GM23338 (cell line): ENCODE measurements around the gene GABPB1. TPM values are rescaled to one million over a fixed set of nuclear protein-coding genes. Genes with fewer than 3 reads are reported as not detected.

ENCODE experiments used
- ATAC-seq: fragments of 200-7000 bp; cut with Tn5 transposase; 3 replicates; pipeline ENCODE4 v1.9.1; 2020
- DNase-seq: peaks from one replicate; pipeline ENCODE4 v3.0.0-alpha.2; 2015; ENCODE audit warnings: low spot score
- H2AFZ ChIP-seq: fragments of 200-600 bp; sonication (generic); 2 replicates; pipeline ENCODE4 v1.8.0; 2016; ENCODE audit warnings: antibody characterized with exemption, mild to moderate bottlenecking, moderate library complexity
- H3F3A ChIP-seq: fragments of 200-600 bp; sonication (generic); replicated peaks from 2 replicates; pipeline ENCODE4 v1.8.0; 2017; ENCODE audit warnings: antibody characterized with exemption, mixed run types, low read depth
- H3K27ac ChIP-seq: fragments of 200-600 bp; sonication (generic); 2 replicates; pipeline ENCODE4 v1.6.1; 2016; ENCODE audit warnings: low read depth
- H3K27me3 ChIP-seq: fragments of 200-600 bp; sonication (generic); 2 replicates; pipeline ENCODE4 v1.8.0; 2016; ENCODE audit warnings: mild to moderate bottlenecking, mixed run types, moderate library complexity; ENCODE audit not compliant: insufficient read depth
- H3K36me3 ChIP-seq: fragments of 200-600 bp; sonication (generic); 2 replicates; pipeline ENCODE4 v1.8.0; 2016; ENCODE audit warnings: mild to moderate bottlenecking; ENCODE audit not compliant: insufficient read depth
- H3K4me1 ChIP-seq: fragments of 200-600 bp; sonication (generic); 2 replicates; pipeline ENCODE4 v1.8.0; 2016; ENCODE audit warnings: mild to moderate bottlenecking, moderate library complexity; ENCODE audit not compliant: insufficient read depth
- H3K4me2 ChIP-seq: fragments of 200-600 bp; sonication (generic); 2 replicates; pipeline ENCODE4 v1.7.1; 2017; ENCODE audit warnings: mixed run types
- H3K4me3 ChIP-seq: fragments of 200-600 bp; sonication (generic); 2 replicates; pipeline ENCODE4 v1.6.1; 2016; ENCODE audit warnings: mixed run types
- H3K79me2 ChIP-seq: fragments of 200-600 bp; sonication (generic); replicated peaks from 2 replicates; pipeline ENCODE4 v1.8.0; 2017; ENCODE audit warnings: mild to moderate bottlenecking; ENCODE audit not compliant: insufficient read depth
- H3K9me2 ChIP-seq: fragments of 200-600 bp; sonication (generic); 2 replicates; pipeline ENCODE4 v1.8.0; 2017; ENCODE audit not compliant: insufficient read depth
- H4K20me1 ChIP-seq: fragments of 200-600 bp; sonication (generic); replicated peaks from 2 replicates; pipeline ENCODE4 v1.8.0; 2017; ENCODE audit warnings: mild to moderate bottlenecking; ENCODE audit not compliant: insufficient read depth
- H3K27ac Mint-ChIP-seq: 2 replicates; pipeline ENCODE4 v1.8.0; 2020; ENCODE audit warnings: inconsistent platforms, mild to moderate bottlenecking, moderate library complexity, mixed read lengths
- H3K27me3 Mint-ChIP-seq: 3 replicates; pipeline ENCODE4 v1.8.0; 2022; ENCODE audit warnings: low read depth, mild to moderate bottlenecking, moderate library complexity, mixed read lengths, inconsistent platforms; ENCODE audit not compliant: insufficient read depth, poor library complexity
- H3K36me3 Mint-ChIP-seq: 3 replicates; pipeline ENCODE4 v1.8.0; 2021; ENCODE audit warnings: low read depth, mild to moderate bottlenecking, inconsistent platforms, moderate library complexity, mixed read lengths
- H3K4me1 Mint-ChIP-seq: 3 replicates; pipeline ENCODE4 v1.8.0; 2020; ENCODE audit warnings: mild to moderate bottlenecking, inconsistent platforms, mixed read lengths
- H3K4me3 Mint-ChIP-seq: 3 replicates; pipeline ENCODE4 v1.8.0; 2021; ENCODE audit warnings: moderate library complexity, mild to moderate bottlenecking, inconsistent platforms, mixed read lengths
- H3K9me3 Mint-ChIP-seq: 3 replicates; pipeline ENCODE4 v1.8.0; 2020; ENCODE audit warnings: moderate library complexity, mild to moderate bottlenecking, inconsistent platforms, mixed read lengths
- EZH2 ChIP-seq: fragments of 200-600 bp; sonication (generic); IDR thresholded peaks from one replicate; pipeline ENCODE4 v1.8.0; 2017; ENCODE audit warnings: antibody characterized with exemption, mild to moderate bottlenecking, low read depth; ENCODE audit not compliant: unreplicated experiment
- EZH2phosphoT487 ChIP-seq: fragments of 200-600 bp; sonication (generic); IDR thresholded peaks from one replicate; pipeline ENCODE4 v1.8.1; 2018; ENCODE audit warnings: antibody characterized with exemption; ENCODE audit not compliant: unreplicated experiment
- JUNB ChIP-seq: IDR thresholded peaks from one replicate; pipeline ENCODE4 v1.6.1; 2016; ENCODE audit warnings: antibody characterized with exemption; ENCODE audit not compliant: unreplicated experiment
- NANOG ChIP-seq: IDR thresholded peaks from 2 replicates; pipeline ENCODE4 v1.6.1; 2016; ENCODE audit warnings: antibody characterized with exemption, borderline replicate concordance
- POLR2AphosphoS5 ChIP-seq: IDR thresholded peaks from 2 replicates; pipeline ENCODE4 v1.6.1; 2016; ENCODE audit warnings: antibody characterized with exemption, low read depth
- STAT1 ChIP-seq: IDR thresholded peaks from one replicate; pipeline ENCODE4 v1.6.1; 2016; ENCODE audit warnings: antibody characterized with exemption; ENCODE audit not compliant: unreplicated experiment
- ZNF331 ChIP-seq: fragments of 250-450 bp; sonication (Bioruptor Pico); IDR thresholded peaks from 2 replicates; pipeline ENCODE4 v1.5.0; 2020; ENCODE audit warnings: low read depth, mild to moderate bottlenecking, moderate library complexity
- polyA plus RNA-seq: library from polyadenylated mRNA; unstranded; fragments of >200 nt; fragmentation: Nextera tagmentation; extraction: Ambion mirVana; gene quantifications from 2 replicates; pipeline ENCODE4 v1.2.1, GENCODE V29; 2016
- total RNA-seq: library from RNA; depleted of rRNA; stranded (reverse); fragments of >200 nt; shearing (Covaris generic); gene quantifications from 2 replicates; pipeline ENCODE4 v1.2.3, GENCODE V29; 2014
- TF ChIP-seq, protein P1 (sequence below): IDR thresholded peaks from one replicate; pipeline ENCODE4 v1.6.1; 2018; ENCODE audit warnings: antibody characterized with exemption; ENCODE audit not compliant: unreplicated experiment
- TF ChIP-seq, protein P2 (sequence below), 2 experiments: fragments of 200-600 bp in 1 of 2; sonication (generic) in 1 of 2; conservative IDR thresholded peaks; 2 replicates each; pipeline versions ENCODE4 v1.5.1 to v1.6.1; 2016 to 2017; ENCODE audit warnings: antibody characterized with exemption in 2 of 2, low read depth in 2 of 2, mild to moderate bottlenecking in 2 of 2, moderate library complexity in 1 of 2
- TF ChIP-seq, protein P3 (sequence below): IDR thresholded peaks from 2 replicates; pipeline ENCODE4 v1.6.1; 2016; ENCODE audit warnings: antibody characterized with exemption

GABPB1 gene
- total and polyA plus RNA-seq, 2 experiments from 2014 or later: 34.4 to 53.9 TPM

DNA sequence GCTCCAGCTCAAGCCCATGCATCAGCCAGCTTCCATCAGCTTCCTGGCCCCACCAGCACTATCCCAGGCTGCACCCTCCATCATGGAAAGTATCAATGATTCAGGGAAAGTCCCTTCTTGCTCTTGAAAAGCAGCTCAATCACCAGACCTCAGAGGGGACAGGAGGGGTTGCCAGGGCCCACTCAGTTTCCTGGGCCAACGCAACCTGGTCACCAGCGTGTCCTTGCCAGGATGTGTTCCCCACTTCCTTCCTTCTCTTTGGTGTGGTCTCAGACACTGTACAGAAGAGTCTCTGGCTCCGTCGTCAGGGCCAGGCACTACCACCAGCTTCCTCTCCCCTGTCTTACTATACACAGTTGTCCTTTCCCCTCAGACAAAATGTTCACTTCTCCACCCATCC, 92.5 kb downstream of the GABPB1 start (continued):
- no peak for TF ChIP-seq EZH2
- TF ChIP-seq JUNB: no peak
- no peak for TF ChIP-seq EZH2phosphoT487
- TF ChIP-seq, protein P1, sequence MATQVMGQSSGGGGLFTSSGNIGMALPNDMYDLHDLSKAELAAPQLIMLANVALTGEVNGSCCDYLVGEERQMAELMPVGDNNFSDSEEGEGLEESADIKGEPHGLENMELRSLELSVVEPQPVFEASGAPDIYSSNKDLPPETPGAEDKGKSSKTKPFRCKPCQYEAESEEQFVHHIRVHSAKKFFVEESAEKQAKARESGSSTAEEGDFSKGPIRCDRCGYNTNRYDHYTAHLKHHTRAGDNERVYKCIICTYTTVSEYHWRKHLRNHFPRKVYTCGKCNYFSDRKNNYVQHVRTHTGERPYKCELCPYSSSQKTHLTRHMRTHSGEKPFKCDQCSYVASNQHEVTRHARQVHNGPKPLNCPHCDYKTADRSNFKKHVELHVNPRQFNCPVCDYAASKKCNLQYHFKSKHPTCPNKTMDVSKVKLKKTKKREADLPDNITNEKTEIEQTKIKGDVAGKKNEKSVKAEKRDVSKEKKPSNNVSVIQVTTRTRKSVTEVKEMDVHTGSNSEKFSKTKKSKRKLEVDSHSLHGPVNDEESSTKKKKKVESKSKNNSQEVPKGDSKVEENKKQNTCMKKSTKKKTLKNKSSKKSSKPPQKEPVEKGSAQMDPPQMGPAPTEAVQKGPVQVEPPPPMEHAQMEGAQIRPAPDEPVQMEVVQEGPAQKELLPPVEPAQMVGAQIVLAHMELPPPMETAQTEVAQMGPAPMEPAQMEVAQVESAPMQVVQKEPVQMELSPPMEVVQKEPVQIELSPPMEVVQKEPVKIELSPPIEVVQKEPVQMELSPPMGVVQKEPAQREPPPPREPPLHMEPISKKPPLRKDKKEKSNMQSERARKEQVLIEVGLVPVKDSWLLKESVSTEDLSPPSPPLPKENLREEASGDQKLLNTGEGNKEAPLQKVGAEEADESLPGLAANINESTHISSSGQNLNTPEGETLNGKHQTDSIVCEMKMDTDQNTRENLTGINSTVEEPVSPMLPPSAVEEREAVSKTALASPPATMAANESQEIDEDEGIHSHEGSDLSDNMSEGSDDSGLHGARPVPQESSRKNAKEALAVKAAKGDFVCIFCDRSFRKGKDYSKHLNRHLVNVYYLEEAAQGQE: no peak
- TF ChIP-seq STAT1: no peak
- no peak for TF ChIP-seq POLR2AphosphoS5

DNA sequence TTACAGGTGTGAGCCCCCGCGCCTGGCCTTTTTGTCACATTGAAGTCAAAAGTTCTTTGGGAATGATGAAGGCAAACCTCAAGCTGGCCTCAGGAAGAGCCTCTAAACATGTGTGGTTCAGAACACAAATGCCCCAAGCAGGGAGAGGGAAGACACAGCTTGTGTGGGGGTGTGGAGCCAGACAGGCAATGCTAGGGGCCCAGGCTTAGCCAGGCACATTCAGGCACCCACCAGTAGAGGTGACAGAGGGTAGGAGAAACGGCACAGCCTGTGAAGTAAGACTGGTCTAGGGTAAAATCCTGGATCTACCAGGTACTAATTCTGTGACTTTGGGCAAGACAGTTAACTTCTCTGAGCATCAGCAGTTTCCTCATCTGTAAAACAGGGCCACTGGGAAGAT, 93.0 kb downstream of the GABPB1 start:
- Mint-ChIP-seq H3K36me3 (no peaks in the 10 kb centered on the region), H3K4me3 (no peak overlapping the region), H3K27ac (no peak overlapping the region), H3K27me3 (peaks cover 3% of the 10 kb centered on the region), H3K4me1 (peaks cover 8% of the 10 kb centered on the region; the same call in 2 of the 3 replicates), H3K9me3 (no peaks in the 10 kb centered on the region)
- no peak overlapping the region for H3K4me2 ChIP-seq
- ATAC-seq: peak; percentile 89
- H3K4me1 ChIP-seq: no peaks in the 10 kb centered on the region
- TF ChIP-seq, protein P2, sequence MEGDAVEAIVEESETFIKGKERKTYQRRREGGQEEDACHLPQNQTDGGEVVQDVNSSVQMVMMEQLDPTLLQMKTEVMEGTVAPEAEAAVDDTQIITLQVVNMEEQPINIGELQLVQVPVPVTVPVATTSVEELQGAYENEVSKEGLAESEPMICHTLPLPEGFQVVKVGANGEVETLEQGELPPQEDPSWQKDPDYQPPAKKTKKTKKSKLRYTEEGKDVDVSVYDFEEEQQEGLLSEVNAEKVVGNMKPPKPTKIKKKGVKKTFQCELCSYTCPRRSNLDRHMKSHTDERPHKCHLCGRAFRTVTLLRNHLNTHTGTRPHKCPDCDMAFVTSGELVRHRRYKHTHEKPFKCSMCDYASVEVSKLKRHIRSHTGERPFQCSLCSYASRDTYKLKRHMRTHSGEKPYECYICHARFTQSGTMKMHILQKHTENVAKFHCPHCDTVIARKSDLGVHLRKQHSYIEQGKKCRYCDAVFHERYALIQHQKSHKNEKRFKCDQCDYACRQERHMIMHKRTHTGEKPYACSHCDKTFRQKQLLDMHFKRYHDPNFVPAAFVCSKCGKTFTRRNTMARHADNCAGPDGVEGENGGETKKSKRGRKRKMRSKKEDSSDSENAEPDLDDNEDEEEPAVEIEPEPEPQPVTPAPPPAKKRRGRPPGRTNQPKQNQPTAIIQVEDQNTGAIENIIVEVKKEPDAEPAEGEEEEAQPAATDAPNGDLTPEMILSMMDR (conservative IDR thresholded peaks at IDR 0.05; ENCODE audit: low read depth in 2 of 2): peak; percentile 11 to 28; a peak in 1 of 4 replicates
- TF ChIP-seq POLR2AphosphoS5: no peak
- H3F3A ChIP-seq: no peaks in the 10 kb centered on the region
- H3K36me3 ChIP-seq: no peaks in the 10 kb centered on the region
- H3K79me2 ChIP-seq: no peaks in the 10 kb centered on the region
- no peaks in the 10 kb centered on the region for H4K20me1 ChIP-seq
- DNase-seq: peak; percentile 48
- peaks cover 3% of the 10 kb centered on the region; the same call in 1 of the 2 replicates for H3K9me2 ChIP-seq
- no peak overlapping the region for H2AFZ ChIP-seq
- no peak overlapping the region for H3K4me3 ChIP-seq
- H3K27me3 ChIP-seq: no peaks in the 10 kb centered on the region
- no peak overlapping the region for H3K27ac ChIP-seq

DNA sequence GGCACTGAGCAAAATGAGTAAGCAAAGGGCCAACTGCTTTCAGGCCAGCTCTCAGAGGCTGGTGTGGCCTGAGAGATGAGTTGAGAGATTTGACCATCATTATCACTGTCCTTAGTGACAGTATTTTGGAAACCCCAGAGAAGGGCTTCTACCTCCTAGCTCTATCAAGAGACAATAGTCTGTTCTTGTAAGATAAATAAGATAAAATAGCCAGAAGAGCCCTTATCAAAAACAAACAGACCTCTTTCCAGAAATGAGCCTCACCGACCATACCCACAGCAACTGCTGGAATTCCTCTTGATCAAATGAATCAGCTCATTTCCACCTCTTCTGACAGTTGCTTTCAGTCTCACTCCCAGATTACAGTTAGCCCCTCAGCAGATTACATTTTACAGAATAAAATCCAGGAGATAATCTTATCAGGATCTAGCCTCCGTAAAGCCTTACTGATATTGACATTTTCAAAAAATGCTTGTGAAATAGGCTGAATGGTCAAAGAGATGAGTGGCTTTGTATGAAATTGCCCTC, 94.0 kb downstream of the GABPB1 start:
- H3K79me2 ChIP-seq: no peaks in the 10 kb centered on the region
- no peak overlapping the region for H3K27ac ChIP-seq
- H3K4me3 ChIP-seq: no peak overlapping the region
- no peaks in the 10 kb centered on the region for H3K36me3 ChIP-seq
- H3K27me3 ChIP-seq: no peaks in the 10 kb centered on the region
- Mint-ChIP-seq H3K4me3 (no peak overlapping the region), H3K27ac (no peak overlapping the region), H3K27me3 (peaks cover 2% of the 10 kb centered on the region), H3K9me3 (no peaks in the 10 kb centered on the region), H3K4me1 (peaks cover 8% of the 10 kb centered on the region; the same call in 2 of the 3 replicates), H3K36me3 (no peaks in the 10 kb centered on the region)
- no peaks in the 10 kb centered on the region for H4K20me1 ChIP-seq
- TF ChIP-seq, protein P3, sequence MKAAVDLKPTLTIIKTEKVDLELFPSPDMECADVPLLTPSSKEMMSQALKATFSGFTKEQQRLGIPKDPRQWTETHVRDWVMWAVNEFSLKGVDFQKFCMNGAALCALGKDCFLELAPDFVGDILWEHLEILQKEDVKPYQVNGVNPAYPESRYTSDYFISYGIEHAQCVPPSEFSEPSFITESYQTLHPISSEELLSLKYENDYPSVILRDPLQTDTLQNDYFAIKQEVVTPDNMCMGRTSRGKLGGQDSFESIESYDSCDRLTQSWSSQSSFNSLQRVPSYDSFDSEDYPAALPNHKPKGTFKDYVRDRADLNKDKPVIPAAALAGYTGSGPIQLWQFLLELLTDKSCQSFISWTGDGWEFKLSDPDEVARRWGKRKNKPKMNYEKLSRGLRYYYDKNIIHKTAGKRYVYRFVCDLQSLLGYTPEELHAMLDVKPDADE: no peak
- TF ChIP-seq JUNB (no peak), EZH2 (no peak), STAT1 (no peak), POLR2AphosphoS5 (no peak), NANOG (no peak), ZNF331 (CRISPR knock-in tag) (no peak)
- TF ChIP-seq, protein P2 (conservative IDR thresholded peaks at IDR 0.05; ENCODE audit: low read depth in 2 of 2): no peak
- 0 out of 2 replicates have a peak, but pooled peaks cover 7% of the 10 kb centered on the region for H3K9me2 ChIP-seq
- DNase-seq: no peak
- no peak overlapping the region for H2AFZ ChIP-seq
- H3F3A ChIP-seq: no peaks in the 10 kb centered on the region
- H3K4me2 ChIP-seq: no peak overlapping the region
- no peaks in the 10 kb centered on the region for H3K4me1 ChIP-seq
- no peak for ATAC-seq
